Transverse colon (tissue), 4 donors: ENCODE measurements around the gene EEFSEC. TPM values are rescaled to one million over a fixed set of nuclear protein-coding genes. Genes with fewer than 3 reads are reported as not detected.

Source experiments
- DNase-seq: peaks from one replicate; pipeline ENCODE4 v3.0.0-alpha.2; 2019
- H3K27ac ChIP-seq, 4 donors: fragments of 200-600 bp; sonication (generic); 2 replicates each; pipeline ENCODE4 v1.5.1; 2016 to 2018; ENCODE audit warnings: inconsistent platforms in 4 of 4
- H3K27me3 ChIP-seq: fragments of 200-600 bp; sonication (generic); 2 replicates; pipeline ENCODE4 v1.5.1; 2017; ENCODE audit warnings: inconsistent platforms
- H3K36me3 ChIP-seq, 4 donors: fragments of 200-600 bp; sonication (generic); 2 replicates each; pipeline ENCODE4 v1.5.1; 2017 to 2019; ENCODE audit warnings: inconsistent platforms in 4 of 4
- H3K4me1 ChIP-seq, 4 donors: fragments of 200-600 bp; sonication (generic); 2 replicates each; pipeline ENCODE4 v1.5.1; 2017 to 2020; ENCODE audit warnings: inconsistent platforms in 4 of 4
- H3K4me3 ChIP-seq, 4 donors: fragments of 200-600 bp; sonication (generic); 1 replicate in 1 of 4; 2 replicates in 3 of 4; pipeline versions ENCODE4 v1.5.1 to v1.6.1; 2017 to 2019; ENCODE audit warnings: inconsistent platforms in 4 of 4
- H3K9me3 ChIP-seq, 2 donors: fragments of 200-600 bp; sonication (generic); 2 replicates each; pipeline ENCODE4 v1.5.1; 2017 to 2019; ENCODE audit warnings: inconsistent platforms in 2 of 2
- EP300 ChIP-seq: sonication (generic); formaldehyde crosslinking; IDR thresholded peaks from one replicate; pipeline ENCODE4 v1.6.1; 2017; ENCODE audit warnings: antibody characterized with exemption, low read depth
- POLR2A ChIP-seq: fragments of 450-650 bp; IDR thresholded peaks from one replicate; pipeline ENCODE4 v1.6.1; 2016; ENCODE audit warnings: antibody characterized with exemption, mild to moderate bottlenecking, moderate library complexity
- POLR2AphosphoS5 ChIP-seq, 3 donors: sonication (generic); formaldehyde crosslinking; IDR thresholded peaks; one replicate each; pipeline ENCODE4 v1.6.1; 2016; ENCODE audit warnings: antibody characterized with exemption in 3 of 3
- WGBS, 2 donors: methylation state at CpG; one replicate each; pipeline ENCODE4 v1.1.5; 2018; ENCODE audit warnings: low coverage in 1 of 2; 5-methylcytosine and 5-hydroxymethylcytosine counted together
- in situ Hi-C, 4 donors: fragments of 200-750 bp; cut with MboI; loops; one replicate each; pipeline versions ENCODE4 v1.15.0 to v1.15.1; 2017; ENCODE audit warnings: low sequenced_read_pairs in 3 of 4, low pct_ligation_motif_present in 1 of 4, low pct_unique_long_range_greater_than_20kb in 1 of 4
- intact Hi-C: fragments of 100-400 bp; cut with DNase I; formaldehyde crosslinking; loops from one replicate; pipeline ENCODE4 v1.15.1; 2023; ENCODE audit warnings: low total_unique reads
- total RNA-seq, 4 donors: library from RNA; depleted of rRNA; stranded (reverse); fragments of >200 nt; gene quantifications; one replicate each; pipeline ENCODE4 v1.1.0, GENCODE V29; 2016
- TF ChIP-seq, protein P1 (sequence below), 5 experiments: fragments of 200-600 bp in 3 of 5; fragments of 450-650 bp in 2 of 5; sonication (generic) in 3 of 5; IDR thresholded peaks; 1 replicate in 2 of 5; 2 replicates in 3 of 5; pipeline ENCODE4 v1.5.1; 2016 to 2017; ENCODE audit warnings: antibody characterized with exemption in 5 of 5, inconsistent platforms in 3 of 5, mild to moderate bottlenecking in 2 of 5, moderate library complexity in 1 of 5

EEFSEC gene
- total RNA-seq, 4 donors from 2014 or later: 10.3 to 16.8 (median 14.2) TPM

DNA sequence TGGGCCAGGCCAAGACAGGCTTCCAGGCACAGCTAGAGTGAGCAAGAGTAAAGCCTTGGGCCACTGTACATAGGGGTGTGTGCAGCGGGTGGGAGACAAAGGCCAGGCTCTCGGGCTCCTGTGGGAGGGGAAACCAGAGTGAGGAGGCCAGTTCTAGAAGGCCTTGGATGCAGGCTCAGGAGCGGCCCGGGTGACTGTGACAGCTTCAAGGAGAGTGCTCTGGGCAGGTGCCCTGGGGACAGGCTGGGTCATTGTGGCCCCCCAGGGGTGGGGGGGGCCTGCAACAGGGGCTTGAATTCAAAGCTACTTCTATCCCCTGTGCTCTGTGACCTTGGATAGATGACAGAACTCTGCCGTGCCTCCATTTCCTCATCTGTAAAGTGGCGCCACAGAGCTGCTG lies 204.3 kb downstream of the EEFSEC start:
- in situ Hi-C loops (no loop called here), intact Hi-C loops (no loop called here)
- WGBS, 2 donors: 98% methylated on average over 6 of the region's 6 CpGs; no CpG with 5 or more reads in 1 of the 2 donors
- no peak overlapping the region for H3K27ac ChIP-seq
- TF ChIP-seq POLR2AphosphoS5 (IDR thresholded peaks at IDR 0.05) (no peak), EP300 (no peak), POLR2A (no peak)
- TF ChIP-seq, protein P1, sequence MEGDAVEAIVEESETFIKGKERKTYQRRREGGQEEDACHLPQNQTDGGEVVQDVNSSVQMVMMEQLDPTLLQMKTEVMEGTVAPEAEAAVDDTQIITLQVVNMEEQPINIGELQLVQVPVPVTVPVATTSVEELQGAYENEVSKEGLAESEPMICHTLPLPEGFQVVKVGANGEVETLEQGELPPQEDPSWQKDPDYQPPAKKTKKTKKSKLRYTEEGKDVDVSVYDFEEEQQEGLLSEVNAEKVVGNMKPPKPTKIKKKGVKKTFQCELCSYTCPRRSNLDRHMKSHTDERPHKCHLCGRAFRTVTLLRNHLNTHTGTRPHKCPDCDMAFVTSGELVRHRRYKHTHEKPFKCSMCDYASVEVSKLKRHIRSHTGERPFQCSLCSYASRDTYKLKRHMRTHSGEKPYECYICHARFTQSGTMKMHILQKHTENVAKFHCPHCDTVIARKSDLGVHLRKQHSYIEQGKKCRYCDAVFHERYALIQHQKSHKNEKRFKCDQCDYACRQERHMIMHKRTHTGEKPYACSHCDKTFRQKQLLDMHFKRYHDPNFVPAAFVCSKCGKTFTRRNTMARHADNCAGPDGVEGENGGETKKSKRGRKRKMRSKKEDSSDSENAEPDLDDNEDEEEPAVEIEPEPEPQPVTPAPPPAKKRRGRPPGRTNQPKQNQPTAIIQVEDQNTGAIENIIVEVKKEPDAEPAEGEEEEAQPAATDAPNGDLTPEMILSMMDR (IDR thresholded peaks at IDR 0.05): no peak
- no peaks in the 10 kb centered on the region for H3K27me3 ChIP-seq
- no peak overlapping the region for H3K4me3 ChIP-seq
- no peaks in the 10 kb centered on the region for H3K9me3 ChIP-seq
- peaks cover 0 to 17% (median 14%) of the 10 kb centered on the region in 4 donors for H3K4me1 ChIP-seq
- no peak for DNase-seq
- no peaks in the 10 kb centered on the region for H3K36me3 ChIP-seq

DNA sequence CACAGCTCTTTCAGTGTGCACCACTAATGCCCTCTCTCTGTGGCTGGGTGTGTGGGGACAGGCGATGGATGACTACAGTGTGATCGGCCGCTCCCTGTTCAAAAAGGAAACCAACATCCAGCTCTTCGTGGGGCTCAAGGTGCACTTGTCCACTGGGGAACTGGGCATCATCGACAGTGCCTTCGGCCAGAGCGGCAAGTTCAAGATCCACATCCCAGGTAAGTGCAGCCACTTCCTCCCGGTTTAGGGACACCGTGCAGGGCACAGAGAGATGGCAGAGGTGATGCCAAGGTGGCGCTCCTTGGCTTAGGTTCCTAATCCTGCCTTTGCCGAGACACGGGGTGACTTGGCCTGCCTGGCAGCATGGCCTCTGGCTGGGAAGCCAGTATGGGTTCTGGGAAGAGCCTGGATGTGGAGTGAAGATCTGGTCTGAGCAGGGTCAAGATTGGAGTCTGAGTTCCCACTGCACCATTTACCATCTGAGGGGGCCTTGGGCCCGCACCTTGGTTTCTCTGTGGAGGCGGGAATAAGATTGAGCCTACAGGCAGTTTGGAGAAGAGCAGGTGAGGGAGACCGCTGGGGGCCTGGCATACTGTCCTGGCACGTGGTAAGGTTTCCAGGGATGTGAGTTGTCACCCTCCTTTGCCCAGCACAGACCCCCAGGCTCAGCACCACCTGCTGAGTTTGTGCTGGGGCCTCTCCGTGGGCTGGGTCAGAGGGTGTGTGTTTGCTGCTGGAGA lies 205.0 kb downstream of the EEFSEC start:
- H3K36me3 ChIP-seq: no peaks in the 10 kb centered on the region
- no peaks in the 10 kb centered on the region for H3K27me3 ChIP-seq
- H3K27ac ChIP-seq: no peak overlapping the region
- no peak for DNase-seq
- no peaks in the 10 kb centered on the region for H3K9me3 ChIP-seq
- WGBS, 2 donors: 93% methylated on average over 17 of the region's 17 CpGs; no CpG with 5 or more reads in 1 of the 2 donors
- intact Hi-C loops: no loop called here
- in situ Hi-C loops: no loop called here
- peaks cover 0 to 17% (median 14%) of the 10 kb centered on the region in 4 donors for H3K4me1 ChIP-seq
- TF ChIP-seq, protein P1 (IDR thresholded peaks at IDR 0.05): no peak
- no peak for TF ChIP-seq POLR2A
- TF ChIP-seq EP300: no peak
- TF ChIP-seq POLR2AphosphoS5 (IDR thresholded peaks at IDR 0.05): no peak
- no peak overlapping the region for H3K4me3 ChIP-seq

DNA sequence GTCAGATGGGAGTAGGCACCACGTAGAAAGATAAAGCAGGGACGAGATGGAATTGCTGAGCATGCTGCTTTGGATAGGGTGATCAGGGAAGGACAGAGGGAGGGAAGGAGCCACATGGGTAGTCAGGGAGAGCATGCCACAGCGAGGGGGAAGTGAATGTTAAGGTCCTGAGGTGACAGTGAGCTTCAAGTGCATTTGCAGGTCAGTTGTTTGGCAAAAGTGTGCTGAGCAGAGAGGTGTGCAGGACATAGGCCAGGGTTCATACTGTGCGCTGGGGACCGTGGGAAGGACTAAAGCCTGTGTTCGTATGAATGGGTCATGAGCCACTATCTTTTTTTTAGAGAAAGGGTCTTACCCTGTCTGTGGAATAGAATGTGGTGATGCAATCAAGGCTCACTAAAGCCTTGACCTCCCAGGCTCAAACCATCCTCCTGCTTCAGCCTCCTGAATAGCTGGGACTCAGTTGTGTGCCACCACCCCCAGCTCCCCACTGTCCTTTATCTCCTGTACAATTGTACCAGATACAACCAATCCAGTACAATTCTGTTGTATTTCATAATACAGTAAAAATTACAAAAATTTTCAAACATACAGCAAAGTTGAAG lies 205.9 kb downstream of the EEFSEC start:
- TF ChIP-seq, protein P1 (IDR thresholded peaks at IDR 0.05): no peak
- TF ChIP-seq POLR2AphosphoS5 (IDR thresholded peaks at IDR 0.05) (no peak), POLR2A (no peak), EP300 (no peak)
- no peaks in the 10 kb centered on the region for H3K36me3 ChIP-seq
- no peaks in the 10 kb centered on the region for H3K27me3 ChIP-seq
- intact Hi-C loops: no loop called here
- WGBS, 2 donors: 89 to 94% methylated on average over 3 to 6 of the region's 6 CpGs
- DNase-seq: no peak
- H3K4me3 ChIP-seq: no peak overlapping the region
- H3K27ac ChIP-seq: no peak overlapping the region
- in situ Hi-C loops: no loop called here
- H3K4me1 ChIP-seq: peaks cover 0 to 11% (median 11%) of the 10 kb centered on the region in 4 donors
- H3K9me3 ChIP-seq: no peaks in the 10 kb centered on the region

DNA sequence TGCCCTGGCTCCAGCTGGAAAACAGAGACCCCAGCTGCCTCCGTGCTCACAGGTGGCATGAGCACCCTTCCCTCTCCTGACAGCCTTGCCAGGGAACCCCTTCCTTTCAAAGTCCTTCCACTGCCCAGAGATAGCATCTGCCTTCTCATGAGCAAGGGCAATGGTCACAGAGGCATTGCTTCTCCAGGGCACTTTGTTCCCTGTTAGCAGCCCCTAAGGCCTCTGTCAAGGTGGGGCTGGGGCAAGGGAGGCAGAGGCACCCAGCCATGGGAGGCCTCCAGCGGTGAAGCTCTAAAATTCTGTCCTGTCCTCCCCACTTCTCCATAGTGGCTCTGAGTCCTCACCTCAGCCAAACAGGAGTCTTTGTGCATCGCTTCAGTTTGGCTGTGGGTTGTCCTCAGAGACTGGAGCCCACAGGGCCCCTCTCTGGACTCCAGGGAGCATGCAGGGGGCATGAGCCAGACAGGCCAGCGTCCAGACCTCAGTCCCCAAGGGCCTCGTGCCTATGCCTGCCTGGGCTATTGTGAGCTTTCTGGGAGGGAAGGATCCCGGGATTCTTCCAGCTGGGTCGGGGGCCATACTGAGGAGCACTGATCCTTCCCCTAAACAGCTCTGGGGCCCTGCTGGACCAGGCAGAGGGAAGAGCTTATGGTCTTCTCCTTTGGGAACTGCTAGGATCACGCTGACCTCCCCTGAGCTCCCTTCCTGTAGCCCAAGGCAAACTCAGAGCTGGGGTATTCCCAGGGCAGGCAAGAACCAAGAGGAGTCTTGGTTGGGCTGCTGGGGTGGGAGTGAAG lies 206.8 kb downstream of the EEFSEC start:
- Histone ChIP-seq H3K4me3 (no peak overlapping the region), H3K27me3 (no peaks in the 10 kb centered on the region), H3K9me3 (no peaks in the 10 kb centered on the region), H3K36me3 (no peaks in the 10 kb centered on the region), H3K4me1 (peaks cover 0 to 2% (median 2%) of the 10 kb centered on the region in 4 donors), H3K27ac (no peak overlapping the region)
- 90% methylated on average over 7 of the region's 8 CpGs; no CpG with 5 or more reads in 1 of the 2 donors for WGBS, 2 donors
- in situ Hi-C loops (no loop called here), intact Hi-C loops (no loop called here)
- no peak for DNase-seq
- TF ChIP-seq POLR2A (no peak), POLR2AphosphoS5 (IDR thresholded peaks at IDR 0.05) (no peak), EP300 (no peak)
- TF ChIP-seq, protein P1 (IDR thresholded peaks at IDR 0.05): no peak
